Spleen (tissue), 11 donors: ENCODE data around the gene MADD. TPM values are rescaled to one million over a fixed set of nuclear protein-coding genes. Genes with fewer than 3 reads are reported as not detected.
A peak's percentile ranks its signal among the peaks of the same experiment; 100 is the strongest.

Source experiments
- DNase-seq: peaks from one replicate; pipeline ENCODE4 v3.0.0-alpha.2; 2020
- H3K27ac ChIP-seq, 8 donors: fragments of 200-600 bp; sonication (generic) in 7 of 8; 1 replicate in 4 of 8; 2 replicates in 4 of 8; pipeline versions ENCODE4 v1.5.0 to v1.8.0; 2016 to 2021; ENCODE audit warnings: inconsistent platforms in 4 of 8, mild to moderate bottlenecking in 4 of 8, moderate library complexity in 1 of 8
- H3K27me3 ChIP-seq, 7 donors: fragments of 200-600 bp; sonication (generic) in 6 of 7; replicated peaks in 1 of 7; 1 replicate in 4 of 7; 2 replicates in 3 of 7; pipeline versions ENCODE4 v1.5.0 to v1.8.0; 2016 to 2021; ENCODE audit warnings: inconsistent platforms in 3 of 7, mild to moderate bottlenecking in 1 of 7
- H3K36me3 ChIP-seq, 6 donors: fragments of 200-600 bp; sonication (generic) in 5 of 6; 1 replicate in 4 of 6; 2 replicates in 2 of 6; pipeline versions ENCODE4 v1.5.0 to v1.8.0; 2016 to 2021; ENCODE audit warnings: inconsistent platforms in 2 of 6
- H3K4me1 ChIP-seq, 6 donors: fragments of 200-600 bp; sonication (generic) in 5 of 6; 1 replicate in 3 of 6; 2 replicates in 3 of 6; pipeline versions ENCODE4 v1.5.0 to v1.8.0; 2016 to 2021; ENCODE audit warnings: inconsistent platforms in 3 of 6
- H3K4me3 ChIP-seq, 8 donors: fragments of 200-600 bp; sonication (generic) in 7 of 8; 1 replicate in 4 of 8; 2 replicates in 4 of 8; pipeline versions ENCODE4 v1.5.0 to v1.8.0; 2016 to 2021; ENCODE audit warnings: inconsistent platforms in 4 of 8, mild to moderate bottlenecking in 4 of 8, moderate library complexity in 2 of 8
- H3K9me3 ChIP-seq, 8 donors: fragments of 200-600 bp; sonication (generic) in 7 of 8; 1 replicate in 4 of 8; 2 replicates in 4 of 8; pipeline versions ENCODE4 v1.5.0 to v1.8.0; 2016 to 2021; ENCODE audit warnings: inconsistent platforms in 4 of 8
- CTCF ChIP-seq, 11 experiments: fragments of 200-600 bp in 7 of 11; fragments of 450-650 bp in 4 of 11; sonication (generic) in 4 of 11; IDR thresholded peaks in 8 of 11; conservative IDR thresholded peaks in 3 of 11; 1 replicate in 7 of 11; 2 replicates in 4 of 11; pipeline versions ENCODE4 v1.4.0 to v1.8.0; 2016 to 2021; ENCODE audit warnings: antibody characterized with exemption in 11 of 11, inconsistent platforms in 4 of 11, mild to moderate bottlenecking in 1 of 11
- POLR2A ChIP-seq, 3 donors: fragments of 450-650 bp; IDR thresholded peaks; one replicate each; pipeline ENCODE4 v1.5.1; 2017; ENCODE audit warnings: antibody characterized with exemption in 3 of 3, mild to moderate bottlenecking in 1 of 3
- POLR2AphosphoS5 ChIP-seq, 3 donors: sonication (generic); formaldehyde crosslinking; IDR thresholded peaks; one replicate each; pipeline ENCODE4 v1.5.1; 2017; ENCODE audit warnings: antibody characterized with exemption in 3 of 3
- WGBS, 5 donors: extraction: QIAGEN DNeasy Blood & Tissue Kit in 3 of 5; methylation state at CpG; one replicate each; pipeline versions ENCODE4 v1.1.5 to v1.1.7; 2013 to 2018; 5-methylcytosine and 5-hydroxymethylcytosine counted together
- intact Hi-C: fragments of 100-400 bp; cut with DNase I; formaldehyde crosslinking; loops from one replicate; pipeline ENCODE4 v1.15.0; 2023; ENCODE audit warnings: low total_unique reads
- polyA plus RNA-seq, 3 donors: library from polyadenylated mRNA; stranded (reverse); fragments of 200-250 nt; gene quantifications; one replicate each; pipeline ENCODE4 v1.2.1, GENCODE V29; 2013
- total RNA-seq, 7 donors: library from RNA; depleted of rRNA in 3 of 7; stranded (reverse); fragments of >200 nt in 3 of 7; fragmentation: NEBNext Ultra II Directional in 4 of 7; extraction: Animal tissue kit (Norgen Biotek cat#: 25700) in 4 of 7; gene quantifications; one replicate each; pipeline versions ENCODE4 v1.1.0 to v1.2.1, GENCODE V29; 2016 to 2021
- donor health status: healthy with polysubstance abuse.
- donor health status: DM: no; HTN: no; CAD: no; lungs with moderate emphysema.
- donor health status: DM: no; HTN: no; CAD: no.
- donor health status: Bipolar disorder and iron deficiency.
- donor health status: healthy.
- donor health status: DM: no; HTN: no; CAD: no.
- donor health status: DM: yes; HTN: yes; CAD: no.

The MADD gene
- total and polyA plus RNA-seq, 10 donors: 15.7 to 82.4 (median 63.3) TPM

GRCh38 chr11:47267876-47268275, 2.1 kb upstream of the MADD start:
- Histone ChIP-seq H3K9me3 (no peaks in the 10 kb centered on the region), H3K4me3 (no peak overlapping the region), H3K27me3 (no peaks in the 10 kb centered on the region), H3K36me3 (peaks cover 0 to 5% (median 0%) of the 10 kb centered on the region in 6 donors), H3K4me1 (peaks cover 30 to 74% (median 59%) of the 10 kb centered on the region in 6 donors), H3K27ac (peak overlapping the region in 6 of 8 donors; percentile 96 to 99 (median 98))
- TF ChIP-seq POLR2AphosphoS5 (IDR thresholded peaks at IDR 0.05): no peak
- TF ChIP-seq CTCF (IDR thresholded peaks at IDR 0.05 in 8 of 11, conservative IDR thresholded peaks at IDR 0.05 in 3 of 11): no peak
- no peak for TF ChIP-seq POLR2A (IDR thresholded peaks at IDR 0.05)
- intact Hi-C loops: no loop called here
- no peak for DNase-seq
- WGBS, 5 donors: 59 to 73% (median 67%) methylated on average over 6 of the region's 6 CpGs

GRCh38 chr11:47268448-47269001, 1.4 kb upstream of the MADD start:
- intact Hi-C loops: no loop called here
- DNase-seq: peak; percentile 78
- Histone ChIP-seq H3K36me3 (peaks cover 0 to 5% (median 0%) of the 10 kb centered on the region in 6 donors), H3K9me3 (no peaks in the 10 kb centered on the region), H3K27me3 (no peaks in the 10 kb centered on the region), H3K4me3 (peak overlapping the region in 7 of 8 donors; percentile 63 to 93 (median 72)), H3K27ac (peak overlapping the region; percentile 96 to 99 (median 98)), H3K4me1 (peaks cover 30 to 80% (median 62%) of the 10 kb centered on the region in 6 donors)
- TF ChIP-seq POLR2AphosphoS5 (IDR thresholded peaks at IDR 0.05): no peak
- TF ChIP-seq POLR2A (IDR thresholded peaks at IDR 0.05): no peak
- no peak for TF ChIP-seq CTCF (IDR thresholded peaks at IDR 0.05 in 8 of 11, conservative IDR thresholded peaks at IDR 0.05 in 3 of 11)
- WGBS, 5 donors: 33 to 43% (median 40%) methylated on average over 13 of the region's 13 CpGs

GRCh38 chr11:47269002-47269828, 718 bp upstream of the MADD start:
- intact Hi-C loops: no loop called here
- peak overlapping the region; percentile 96 to 99 (median 98) for H3K27ac ChIP-seq
- peaks cover 0 to 7% (median under 1%) of the 10 kb centered on the region in 6 donors for H3K36me3 ChIP-seq
- peaks cover 30 to 84% (median 64%) of the 10 kb centered on the region in 6 donors for H3K4me1 ChIP-seq
- peak overlapping the region; percentile 60 to 93 (median 72) for H3K4me3 ChIP-seq
- 0 to 1% (median 1%) methylated on average over 16 to 52 of the region's 52 CpGs for WGBS, 5 donors
- no peaks in the 10 kb centered on the region for H3K27me3 ChIP-seq
- peak; percentile 97 for DNase-seq
- peak in 7 of 11 experiments; percentile 5 to 45 (median 22) for TF ChIP-seq CTCF (IDR thresholded peaks at IDR 0.05 in 8 of 11, conservative IDR thresholded peaks at IDR 0.05 in 3 of 11)
- TF ChIP-seq POLR2A (IDR thresholded peaks at IDR 0.05): no peak
- TF ChIP-seq POLR2AphosphoS5 (IDR thresholded peaks at IDR 0.05): peak; percentile 2 to 74 (median 68)
- H3K9me3 ChIP-seq: no peaks in the 10 kb centered on the region
